CD4-positive, CD25-positive, alpha-beta regulatory T cell (primary cell): ENCODE results near the gene SLC35E3. TPM values are rescaled to one million over a fixed set of nuclear protein-coding genes. Genes with fewer than 3 reads are reported as not detected.
"Not testable (repeated sequence)": the region's sequence is repeated elsewhere in the genome, so short reads cannot be mapped to it uniquely, and the experiment has no call there.

ENCODE experiments used
- ATAC-seq, 2 donors: fragments of 150-1000 bp; cut with Tn5 transposase; one replicate each; pipeline ENCODE4 v1.10.0; 2021; ENCODE audit warnings: low read depth in 2 of 2, moderate number of reproducible peaks in 2 of 2, moderate library complexity in 1 of 2
- DNase-seq, 3 donors: peaks; one replicate each; pipeline versions ENCODE4 v3.0.0 to v3.0.0-alpha.2; 2012 to 2022; ENCODE audit warnings: mixed read lengths in 1 of 3
- H3K27ac ChIP-seq: one replicate; pipeline ENCODE4 v1.7.0; 2013; ENCODE audit warnings: mild to moderate bottlenecking, low read length; ENCODE audit not compliant: insufficient read depth, poor library complexity, severe bottlenecking
- H3K27me3 ChIP-seq: one replicate; pipeline ENCODE4 v1.7.0; 2013; ENCODE audit warnings: low read length; ENCODE audit not compliant: control insufficient read depth, insufficient read depth
- H3K36me3 ChIP-seq: one replicate; pipeline ENCODE4 v1.7.0; 2013; ENCODE audit warnings: mild to moderate bottlenecking, low read length, moderate library complexity; ENCODE audit not compliant: control insufficient read depth, insufficient read depth
- H3K4me1 ChIP-seq: 2 replicates; pipeline ENCODE4 v1.7.0; 2013; ENCODE audit warnings: mild to moderate bottlenecking, low read length; ENCODE audit not compliant: insufficient read depth, control insufficient read depth, poor library complexity, severe bottlenecking
- H3K4me3 ChIP-seq: one replicate; pipeline ENCODE4 v1.7.0; 2013; ENCODE audit warnings: low read depth, mild to moderate bottlenecking, low read length, moderate library complexity
- H3K9me3 ChIP-seq, 2 experiments: 1 replicate in 1 of 2; 2 replicates in 1 of 2; pipeline ENCODE4 v1.7.0; 2013; ENCODE audit warnings: low read length in 2 of 2, mild to moderate bottlenecking in 1 of 2, moderate library complexity in 1 of 2; ENCODE audit not compliant: control insufficient read depth in 2 of 2
- H3K27ac Mint-ChIP-seq, 3 donors: one replicate each; pipeline ENCODE4 v1.8.0; 2020 to 2022; ENCODE audit warnings: mild to moderate bottlenecking in 3 of 3, mixed read lengths in 3 of 3, moderate library complexity in 2 of 3
- H3K27me3 Mint-ChIP-seq: one replicate; pipeline ENCODE4 v1.8.0; 2022; ENCODE audit warnings: mild to moderate bottlenecking, mixed read lengths
- H3K36me3 Mint-ChIP-seq: one replicate; pipeline ENCODE4 v1.8.0; 2020; ENCODE audit warnings: mixed read lengths
- H3K4me1 Mint-ChIP-seq, 4 donors: one replicate each; pipeline ENCODE4 v1.8.0; 2020 to 2022; ENCODE audit warnings: mixed read lengths in 4 of 4, mild to moderate bottlenecking in 1 of 4
- H3K4me3 Mint-ChIP-seq, 4 donors: one replicate each; pipeline ENCODE4 v1.8.0; 2020 to 2022; ENCODE audit warnings: mild to moderate bottlenecking in 4 of 4, mixed read lengths in 4 of 4, moderate library complexity in 3 of 4
- H3K9me3 Mint-ChIP-seq, 7 donors: one replicate each; pipeline ENCODE4 v1.8.0; 2020 to 2022; ENCODE audit warnings: mixed read lengths in 7 of 7, mild to moderate bottlenecking in 3 of 7, moderate library complexity in 2 of 7
- polyA plus RNA-seq, 4 donors: library from polyadenylated mRNA; unstranded; fragments of 300-500 nt; fragmentation: Illumina TruSeq; gene quantifications; one replicate each; pipeline ENCODE4 v1.2.3, GENCODE V29; 2021
- total RNA-seq: library from RNA; stranded (reverse); gene quantifications from one replicate; pipeline ENCODE4 v1.2.3, GENCODE V29; 2022

Gene SLC35E3
- total and polyA plus RNA-seq, 5 donors from 2014 or later, result 12.1 to 20.2 (median 14.5) TPM

DNA sequence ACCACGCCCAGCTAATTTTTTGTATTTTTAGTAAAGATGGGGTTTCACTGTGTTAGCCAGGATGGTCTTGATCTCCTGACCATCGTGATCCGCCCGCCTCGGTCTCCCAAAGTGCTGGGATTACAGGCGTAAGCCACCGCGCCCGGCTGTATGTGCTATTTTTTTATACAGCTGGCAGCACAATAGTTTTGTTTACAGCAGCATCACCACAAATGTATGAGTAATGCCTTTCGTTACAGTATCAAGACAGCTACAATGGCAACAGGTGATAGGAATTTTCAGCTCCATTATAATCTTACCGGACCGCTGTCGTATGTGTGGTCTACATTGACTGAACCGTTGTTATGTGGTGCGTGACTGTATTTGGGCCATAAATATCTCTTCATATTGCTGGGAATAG lies 50.4 kb downstream of the SLC35E3 start:
- Mint-ChIP-seq H3K36me3 (no peaks in the 10 kb centered on the region), H3K4me3 (no peak overlapping the region), H3K9me3 (peaks cover 0 to 2% (median 0%) of the 10 kb centered on the region in 7 donors), H3K4me1 (peaks cover 0 to 4% (median 0%) of the 10 kb centered on the region in 4 donors), H3K27ac (no peak overlapping the region), H3K27me3 (no peaks in the 10 kb centered on the region)
- Histone ChIP-seq H3K4me3 (no peak overlapping the region), H3K9me3 (no peaks in the 10 kb centered on the region), H3K36me3 (no peaks in the 10 kb centered on the region), H3K4me1 (no peaks in the 10 kb centered on the region), H3K27me3 (no peaks in the 10 kb centered on the region), H3K27ac (no peak overlapping the region)
- no peak for ATAC-seq
- no peak for DNase-seq

DNA sequence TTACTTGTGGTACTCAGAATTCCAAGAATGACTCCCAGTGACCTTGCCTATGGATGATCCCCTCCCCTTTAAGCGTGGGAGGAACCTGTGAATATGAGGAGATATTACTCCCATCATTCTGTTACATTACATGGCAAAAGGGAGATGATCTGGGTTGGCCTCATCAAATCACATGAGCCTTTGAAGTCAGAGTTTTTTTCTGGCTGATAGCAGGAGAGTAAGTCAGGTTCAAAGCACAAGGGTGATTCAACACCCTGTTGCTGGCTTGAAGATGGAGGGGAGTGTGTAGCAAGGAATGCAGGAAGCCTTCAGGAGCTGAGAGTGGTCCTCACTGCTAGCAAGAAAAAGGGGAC lies 52.9 kb downstream of the SLC35E3 start:
- Histone ChIP-seq H3K27ac (no peak overlapping the region), H3K4me3 (no peak overlapping the region), H3K36me3 (no peaks in the 10 kb centered on the region), H3K27me3 (no peaks in the 10 kb centered on the region), H3K4me1 (no peaks in the 10 kb centered on the region), H3K9me3 (no peaks in the 10 kb centered on the region)
- H3K4me3 Mint-ChIP-seq, result no peak overlapping the region
- no peaks in the 10 kb centered on the region for H3K36me3 Mint-ChIP-seq
- peaks cover 0 to 2% (median 0%) of the 10 kb centered on the region in 7 donors for H3K9me3 Mint-ChIP-seq
- H3K27ac Mint-ChIP-seq, result no peak overlapping the region
- no peaks in the 10 kb centered on the region for H3K27me3 Mint-ChIP-seq
- peaks cover 0 to 2% (median 0%) of the 10 kb centered on the region in 4 donors for H3K4me1 Mint-ChIP-seq
- DNase-seq, result no peak
- no peak for ATAC-seq

DNA sequence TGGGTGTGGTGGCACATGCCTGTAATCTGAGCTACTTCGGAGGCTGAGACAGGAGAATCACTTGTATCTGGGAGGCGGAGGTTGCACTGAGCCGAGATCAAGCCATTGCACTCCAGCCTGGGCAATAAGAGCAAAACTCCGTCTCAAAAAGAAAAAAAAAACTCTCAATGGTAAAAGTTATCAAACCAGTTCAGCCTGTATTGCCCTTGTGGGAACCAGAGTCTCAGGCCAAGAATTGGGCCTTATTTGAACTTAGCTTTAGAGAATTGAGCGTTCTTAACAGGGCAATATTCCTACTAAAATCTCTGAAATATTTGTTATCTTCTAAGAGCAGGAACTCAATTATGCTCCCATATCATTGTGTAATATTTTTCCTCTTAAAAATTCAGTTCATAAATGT lies 54.3 kb downstream of the SLC35E3 start:
- H3K27ac ChIP-seq, result no peak overlapping the region
- Mint-ChIP-seq H3K27ac (no peak overlapping the region), H3K4me1 (peaks cover 0 to 2% (median 0%) of the 10 kb centered on the region in 4 donors), H3K27me3 (no peaks in the 10 kb centered on the region), H3K9me3 (peaks cover 0 to under 1% (median 0%) of the 10 kb centered on the region in 7 donors), H3K4me3 (no peak overlapping the region), H3K36me3 (no peaks in the 10 kb centered on the region)
- H3K27me3 ChIP-seq, result no peaks in the 10 kb centered on the region
- no peaks in the 10 kb centered on the region for H3K36me3 ChIP-seq
- ATAC-seq (no peak), DNase-seq (no peak)
- no peaks in the 10 kb centered on the region for H3K9me3 ChIP-seq
- H3K4me3 ChIP-seq, result no peak overlapping the region
- no peaks in the 10 kb centered on the region for H3K4me1 ChIP-seq

DNA sequence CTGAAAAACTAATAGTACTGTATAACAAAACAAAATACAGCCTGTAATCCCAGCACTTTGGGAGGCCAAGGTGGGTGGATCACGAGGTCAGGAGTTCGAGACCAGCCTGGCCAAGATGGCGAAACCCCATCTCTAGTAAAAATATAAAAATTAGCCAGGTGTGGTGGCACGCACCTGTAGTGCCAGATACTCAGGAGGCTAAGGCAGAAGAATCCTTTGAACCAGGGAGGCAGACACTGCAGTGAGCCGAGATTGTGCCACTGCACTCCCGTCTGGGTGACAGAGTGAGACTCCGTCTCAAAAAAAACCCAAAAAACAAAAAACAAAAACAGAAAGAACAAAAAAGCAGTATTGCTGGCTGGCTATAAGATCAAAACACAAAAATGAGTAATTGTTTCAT lies 55.1 kb downstream of the SLC35E3 start:
- H3K4me3 ChIP-seq, DNase-seq, H3K9me3 ChIP-seq, H3K4me1 ChIP-seq, H3K9me3 Mint-ChIP-seq, H3K36me3 Mint-ChIP-seq, H3K27ac ChIP-seq, H3K27me3 ChIP-seq, H3K27ac Mint-ChIP-seq, H3K36me3 ChIP-seq, ATAC-seq, H3K4me3 Mint-ChIP-seq, H3K4me1 Mint-ChIP-seq, H3K27me3 Mint-ChIP-seq: not testable (repeated sequence)

DNA sequence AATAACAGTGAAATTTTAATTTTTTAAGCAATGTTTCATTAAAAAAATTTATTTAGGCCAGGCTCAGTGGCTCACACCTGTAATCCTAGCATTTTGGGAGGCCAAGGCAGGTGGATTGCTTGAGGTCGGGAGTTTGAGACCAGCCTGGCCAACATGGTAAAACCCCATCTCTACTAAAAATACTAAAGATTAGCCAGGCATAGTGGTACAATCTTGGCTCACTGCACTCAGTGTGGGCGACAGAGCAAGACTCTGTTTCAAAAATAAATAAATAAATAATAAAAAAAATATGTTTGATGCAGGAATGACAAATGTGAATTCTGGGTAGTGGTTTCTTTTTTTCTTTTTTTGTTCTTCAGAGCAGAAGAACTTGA lies 56.4 kb downstream of the SLC35E3 start:
- H3K27me3 ChIP-seq, H3K27ac Mint-ChIP-seq, ATAC-seq, H3K36me3 ChIP-seq, DNase-seq, H3K9me3 Mint-ChIP-seq, H3K36me3 Mint-ChIP-seq, H3K4me1 ChIP-seq, H3K9me3 ChIP-seq, H3K4me1 Mint-ChIP-seq, H3K27ac ChIP-seq, H3K4me3 ChIP-seq, H3K27me3 Mint-ChIP-seq: not testable (repeated sequence)
- H3K4me3 Mint-ChIP-seq, result peak overlapping the region in 1 of 4 donors; percentile 2

DNA sequence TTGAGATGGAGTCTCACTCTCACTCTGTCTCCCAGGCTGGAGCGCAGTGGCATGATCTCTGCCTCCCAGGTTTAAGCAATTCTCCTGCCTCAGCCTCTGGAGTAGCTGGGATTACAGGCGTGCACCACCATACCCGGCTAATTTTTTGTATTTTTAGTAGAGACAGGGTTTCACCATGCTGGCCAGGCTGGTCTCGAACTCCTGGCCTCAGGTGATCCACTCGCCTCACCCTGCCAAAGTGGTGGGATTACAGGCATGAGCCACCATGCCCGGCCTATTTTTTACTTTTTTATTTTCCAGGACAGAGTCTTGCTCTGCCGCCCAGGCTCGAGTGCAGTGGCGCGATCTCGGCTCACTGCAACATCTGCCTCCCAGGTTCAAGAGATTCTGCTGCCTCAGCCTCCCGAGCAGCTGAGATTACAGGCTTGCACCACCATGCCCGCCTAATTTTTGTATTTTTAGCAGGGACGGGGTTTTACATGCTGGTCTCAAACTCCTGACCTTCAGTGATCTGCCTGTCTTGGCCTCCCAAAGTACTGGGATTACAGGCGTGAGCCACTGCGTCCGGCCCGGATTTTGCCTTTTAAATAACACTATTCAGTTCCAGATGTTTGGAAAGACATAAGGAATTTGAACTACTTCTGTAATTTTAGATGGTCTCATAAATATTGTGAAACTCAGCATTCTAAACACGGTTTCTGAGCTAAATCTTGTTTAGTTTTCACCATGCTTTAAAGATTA lies 57.1 kb downstream of the SLC35E3 start:
- not testable (repeated sequence) for H3K4me3 Mint-ChIP-seq, H3K27ac ChIP-seq, H3K36me3 ChIP-seq, H3K27me3 ChIP-seq, DNase-seq, H3K9me3 Mint-ChIP-seq, H3K27ac Mint-ChIP-seq, H3K36me3 Mint-ChIP-seq, H3K9me3 ChIP-seq, ATAC-seq, H3K4me1 Mint-ChIP-seq, H3K27me3 Mint-ChIP-seq, H3K4me3 ChIP-seq
- peaks cover 10% of the 10 kb centered on the region for H3K4me1 ChIP-seq

DNA sequence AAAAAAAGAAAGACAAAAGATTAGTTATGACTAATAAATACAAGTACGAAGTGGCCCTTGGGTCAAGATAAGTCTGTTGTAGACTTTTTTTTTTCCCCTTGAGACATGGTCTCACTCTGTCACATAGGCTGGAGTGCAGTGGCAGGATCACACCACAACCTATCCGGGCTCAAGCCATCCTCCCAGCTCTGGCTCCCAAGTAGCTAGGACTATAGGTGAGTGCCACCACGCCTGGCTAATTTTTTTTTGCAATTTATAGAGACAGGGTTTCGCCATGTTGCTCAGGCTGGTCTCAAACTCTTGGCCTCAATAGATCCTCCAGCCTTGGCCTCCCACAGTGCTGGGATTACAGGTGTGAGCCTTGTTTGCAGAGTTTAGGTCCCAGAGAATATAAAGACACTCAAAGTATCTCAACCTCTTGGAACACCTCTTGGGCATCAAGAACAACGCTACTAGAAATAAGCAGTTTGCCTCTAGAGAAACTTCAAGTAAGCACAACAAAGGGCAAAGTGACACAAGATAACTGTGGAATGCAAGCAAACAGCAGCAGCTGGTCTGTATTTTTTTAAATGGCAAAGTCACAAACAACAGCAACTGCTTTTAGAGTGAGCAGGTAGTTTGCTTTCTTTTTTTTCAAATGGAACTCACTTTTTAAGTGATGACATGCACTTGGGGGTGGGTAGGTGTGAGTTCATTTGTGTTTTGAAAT lies 58.1 kb downstream of the SLC35E3 start:
- H3K4me3 ChIP-seq, result no peak overlapping the region
- Mint-ChIP-seq H3K27ac (no peak overlapping the region), H3K4me3 (peak overlapping the region in 2 of 4 donors; percentile 46 to 52), H3K4me1 (peaks cover 2 to 13% (median 7%) of the 10 kb centered on the region in 4 donors), H3K36me3 (peaks cover 4% of the 10 kb centered on the region), H3K27me3 (peaks cover 4% of the 10 kb centered on the region), H3K9me3 (peaks cover 0 to 2% (median 0%) of the 10 kb centered on the region in 7 donors)
- H3K4me1 ChIP-seq, result peaks cover 15% of the 10 kb centered on the region
- no peak overlapping the region for H3K27ac ChIP-seq
- no peaks in the 10 kb centered on the region for H3K9me3 ChIP-seq
- DNase-seq, result no peak
- no peaks in the 10 kb centered on the region for H3K36me3 ChIP-seq
- H3K27me3 ChIP-seq, result no peaks in the 10 kb centered on the region
- no peak for ATAC-seq
